ENCODE results near the gene PLA2G4A. TPM values are rescaled to one million over a fixed set of nuclear protein-coding genes. Genes with fewer than 3 reads are reported as not detected.

PLA2G4A gene
- total RNA-seq, 1 experiment from 2014 or later = 0.39 TPM

GRCh38 chr1:186819126-186819525 is 9.6 kb upstream of the PLA2G4A start:
- no peaks in the 10 kb centered on the region for H3K27me3 Mint-ChIP-seq (ENCODE audit: low read depth)
- no peak overlapping the region for H3K14ac ChIP-seq (ENCODE audit: insufficient read depth, low read length)
- no peaks in the 10 kb centered on the region for H3K9me3 ChIP-seq (ENCODE audit: control insufficient read depth, low read depth, low read length)
- H3K9ac ChIP-seq (ENCODE audit: extremely low read depth, insufficient read length, low read length) = no peak overlapping the region
- no peak for TF ChIP-seq CTCF (conservative IDR thresholded peaks at IDR 0.05)
- H3K27ac Mint-ChIP-seq = no peak overlapping the region
- H3K27me3 ChIP-seq (ENCODE audit: insufficient read depth, low read length) = no peaks in the 10 kb centered on the region
- no peak overlapping the region for H2BK15ac ChIP-seq (ENCODE audit: low read depth, low read length)
- H3K4me1 Mint-ChIP-seq = peaks cover under 1 to 1% of the 10 kb centered on the region in 2 experiments; a peak in 1 of 4 replicates
- no peak overlapping the region for H2BK120ac ChIP-seq (ENCODE audit: low read depth, low read length, poor library complexity, severe bottlenecking)
- no peak overlapping the region for H3K27ac ChIP-seq (ENCODE audit: insufficient read length, low read depth, low read length)
- H3K79me1 ChIP-seq (ENCODE audit: insufficient read depth, low read depth, low read length, poor library complexity, severe bottlenecking) = no peaks in the 10 kb centered on the region
- no peak overlapping the region for H3K4me3 Mint-ChIP-seq
- H3K79me2 ChIP-seq (ENCODE audit: insufficient read depth, low read length) = no peaks in the 10 kb centered on the region
- no peak overlapping the region for H4K8ac ChIP-seq (replicated peaks; ENCODE audit: insufficient read length, low read depth, low read length)
- H3K4me2 ChIP-seq (ENCODE audit: insufficient read depth, insufficient read length, low read length) = no peak overlapping the region
- no peak overlapping the region for H3K56ac ChIP-seq (ENCODE audit: insufficient read length, low read depth, low read length)
- H2BK5ac ChIP-seq (ENCODE audit: insufficient read length, low read length) = no peak overlapping the region
- H3K9me3 Mint-ChIP-seq = no peaks in the 10 kb centered on the region
- H3K18ac ChIP-seq (ENCODE audit: insufficient read length, low read depth, low read length) = no peak overlapping the region
- H4K20me1 ChIP-seq (ENCODE audit: control insufficient read depth, insufficient read depth, insufficient read length) = no peaks in the 10 kb centered on the region
- DNase-seq = no peak
- no peaks in the 10 kb centered on the region for H3K4me1 ChIP-seq (ENCODE audit: insufficient read depth, low read length)
- H2BK20ac ChIP-seq (ENCODE audit: low read depth, low read length, poor library complexity, severe bottlenecking) = no peak overlapping the region
- no peak overlapping the region for H4K5ac ChIP-seq (ENCODE audit: insufficient read length, low read depth, low read length)
- H2BK12ac ChIP-seq (ENCODE audit: insufficient read length, low read depth, low read length) = no peak overlapping the region
- no peak overlapping the region for H3K4ac ChIP-seq (ENCODE audit: low read depth, low read length)
- H4K91ac ChIP-seq (ENCODE audit: insufficient read length, low read depth, low read length) = no peak overlapping the region
- H2AFZ ChIP-seq (ENCODE audit: low read length) = no peak overlapping the region
- H3K36me3 Mint-ChIP-seq (ENCODE audit: insufficient read depth in 1 of 3, low read depth in 3 of 3) = no peaks in the 10 kb centered on the region
- H3K23ac ChIP-seq (ENCODE audit: insufficient read length, low read depth, low read length) = no peak overlapping the region
- no CpG with 5 or more reads among the region's 3 CpGs for WGBS (ENCODE audit: extremely low coverage, insufficient read length, low lambda C conversion rate)
- no peak overlapping the region for H2AK5ac ChIP-seq (ENCODE audit: insufficient read length, low read length)
- H3K23me2 ChIP-seq (ENCODE audit: insufficient read length, low read depth, low read length, poor library complexity, severe bottlenecking) = no peaks in the 10 kb centered on the region
- H3T11ph ChIP-seq (ENCODE audit: low read length) = no peak overlapping the region
